ENCODE results near the gene HBM.
"Not testable (repeated sequence)": the region's sequence is repeated elsewhere in the genome, so short reads cannot be mapped to it uniquely, and the experiment has no call there.

The HBM gene

GRCh38 chr16:165539-166374, at the start of gene HBM:
TSS of gene HBM (plus strand) at chr16:165978. CDS start at chr16:165998, 20 bp downstream.
- no peaks in the 10 kb centered on the region for H3K4me1 ChIP-seq
- H3K4me3 ChIP-seq, result peak within 1 kb of the TSS; percentile 34
- peaks cover 3% of the 10 kb centered on the region; the same call in 1 of the 2 replicates for H3K27me3 ChIP-seq (ENCODE audit: low read depth)
- no peak for DNase-seq (ENCODE audit: low spot score in 2 of 2)
- no peaks in the 10 kb centered on the region for H3K36me3 ChIP-seq (replicated peaks)
- in situ Hi-C loops (cut with MboI; ENCODE audit: low sequenced_read_pairs), result no loop called here
- H3K9me3 ChIP-seq, result no peaks in the 10 kb centered on the region

- DNase-seq (ENCODE audit: low spot score in 2 of 2), result no peak
- Histone ChIP-seq H3K27me3 (ENCODE audit: low read depth) (no peaks in the 10 kb centered on the region), H3K4me1 (no peaks in the 10 kb centered on the region), H3K36me3 (replicated peaks) (peaks cover 29% of the 10 kb centered on the region), H3K9me3 (no peaks in the 10 kb centered on the region), H3K4me3 (no peak overlapping the region)
- in situ Hi-C loops (cut with MboI; ENCODE audit: low sequenced_read_pairs), result no loop called here
These were observed 49.8 kb upstream of the HBM start for GRCh38 chr16:116015-116414.

GRCh38 chr16:117379-118365, 48.1 kb upstream of the HBM start:
- peak; percentile 47 to 89 for DNase-seq (ENCODE audit: low spot score in 2 of 2)
- in situ Hi-C loops (cut with MboI; ENCODE audit: low sequenced_read_pairs), result no loop called here
- no peaks in the 10 kb centered on the region for H3K9me3 ChIP-seq
- peaks cover 16% of the 10 kb centered on the region for H3K36me3 ChIP-seq (replicated peaks)
- no peaks in the 10 kb centered on the region for H3K4me1 ChIP-seq
- no peak overlapping the region for H3K4me3 ChIP-seq
- H3K27me3 ChIP-seq (ENCODE audit: low read depth), result no peaks in the 10 kb centered on the region

GRCh38 chr16:118857-119256, 46.9 kb upstream of the HBM start:
- no peak for DNase-seq (ENCODE audit: low spot score in 2 of 2)
- H3K4me3 ChIP-seq, result no peak overlapping the region
- no peaks in the 10 kb centered on the region for H3K27me3 ChIP-seq (ENCODE audit: low read depth)
- H3K4me1 ChIP-seq, result no peaks in the 10 kb centered on the region
- H3K36me3 ChIP-seq (replicated peaks), result peaks cover 9% of the 10 kb centered on the region
- H3K9me3 ChIP-seq, result no peaks in the 10 kb centered on the region
- in situ Hi-C loops (cut with MboI; ENCODE audit: low sequenced_read_pairs), result no loop called here

GRCh38 chr16:119295-119694, 46.5 kb upstream of the HBM start:
- in situ Hi-C loops (cut with MboI; ENCODE audit: low sequenced_read_pairs), result no loop called here

GRCh38 chr16:119835-120491, 45.8 kb upstream of the HBM start:
- Histone ChIP-seq H3K9me3 (no peaks in the 10 kb centered on the region), H3K4me1 (0 out of 2 replicates have a peak, but pooled peaks cover 3% of the 10 kb centered on the region), H3K27me3 (ENCODE audit: low read depth) (no peaks in the 10 kb centered on the region), H3K36me3 (replicated peaks) (peaks cover 8% of the 10 kb centered on the region), H3K4me3 (no peak overlapping the region)
- DNase-seq (ENCODE audit: low spot score in 2 of 2), result no peak
- in situ Hi-C loops (cut with MboI; ENCODE audit: low sequenced_read_pairs), result no loop called here

More at GRCh38 chr16:119295-119694, 46.5 kb upstream of the HBM start:
- no peaks in the 10 kb centered on the region for H3K9me3 ChIP-seq
- no peaks in the 10 kb centered on the region for H3K4me1 ChIP-seq
- DNase-seq (ENCODE audit: low spot score in 2 of 2), result no peak
- peaks cover 6% of the 10 kb centered on the region; the same call in 1 of the 2 replicates for H3K36me3 ChIP-seq (replicated peaks)
- no peaks in the 10 kb centered on the region for H3K27me3 ChIP-seq (ENCODE audit: low read depth)
- no peak overlapping the region for H3K4me3 ChIP-seq

- Histone ChIP-seq H3K9me3 (no peaks in the 10 kb centered on the region), H3K27me3 (ENCODE audit: low read depth) (no peaks in the 10 kb centered on the region), H3K4me1 (peaks cover 3% of the 10 kb centered on the region; the same call in 1 of the 2 replicates), H3K36me3 (replicated peaks) (peaks cover 8% of the 10 kb centered on the region), H3K4me3 (no peak overlapping the region)
- in situ Hi-C loops (cut with MboI; ENCODE audit: low sequenced_read_pairs), result no loop called here
- no peak for DNase-seq (ENCODE audit: low spot score in 2 of 2)
These were observed 45.0 kb upstream of the HBM start for GRCh38 chr16:120756-121155.

- Histone ChIP-seq H3K36me3 (replicated peaks) (peaks cover 5% of the 10 kb centered on the region; the same call in 1 of the 2 replicates), H3K4me1 (peaks cover 3% of the 10 kb centered on the region; the same call in 1 of the 2 replicates), H3K27me3 (ENCODE audit: low read depth) (no peaks in the 10 kb centered on the region), H3K4me3 (no peak overlapping the region), H3K9me3 (no peaks in the 10 kb centered on the region)
- in situ Hi-C loops (cut with MboI; ENCODE audit: low sequenced_read_pairs), result no loop called here
- no peak for DNase-seq (ENCODE audit: low spot score in 2 of 2)
These were observed 43.4 kb upstream of the HBM start for GRCh38 chr16:122361-122760.

GRCh38 chr16:123558-124350, 42.0 kb upstream of the HBM start:
- H3K9me3 ChIP-seq; in situ Hi-C loops (cut with MboI; ENCODE audit: low sequenced_read_pairs); DNase-seq (ENCODE audit: low spot score in 2 of 2): not testable (repeated sequence)

GRCh38 chr16:125011-125410, 40.8 kb upstream of the HBM start:
- no peak overlapping the region for H3K4me3 ChIP-seq

More at GRCh38 chr16:123558-124350, 42.0 kb upstream of the HBM start:
- H3K27me3 ChIP-seq (ENCODE audit: low read depth); H3K36me3 ChIP-seq (replicated peaks); H3K4me1 ChIP-seq; H3K4me3 ChIP-seq: not testable (repeated sequence)

GRCh38 chr16:129075-129474, 36.7 kb upstream of the HBM start:
- DNase-seq (ENCODE audit: low spot score in 2 of 2), result no peak
- in situ Hi-C loops (cut with MboI; ENCODE audit: low sequenced_read_pairs), result no loop called here
- Histone ChIP-seq H3K4me1 (peaks cover 3% of the 10 kb centered on the region; the same call in 1 of the 2 replicates), H3K27me3 (ENCODE audit: low read depth) (no peaks in the 10 kb centered on the region), H3K4me3 (no peak overlapping the region), H3K9me3 (no peaks in the 10 kb centered on the region), H3K36me3 (replicated peaks) (peaks cover 2% of the 10 kb centered on the region; the same call in 1 of the 2 replicates)

More at GRCh38 chr16:125011-125410, 40.8 kb upstream of the HBM start:
- DNase-seq (ENCODE audit: low spot score in 2 of 2), result no peak
- in situ Hi-C loops (cut with MboI; ENCODE audit: low sequenced_read_pairs), result no loop called here
- Histone ChIP-seq H3K36me3 (replicated peaks) (peaks cover 2% of the 10 kb centered on the region; the same call in 1 of the 2 replicates), H3K9me3 (no peaks in the 10 kb centered on the region), H3K27me3 (ENCODE audit: low read depth) (no peaks in the 10 kb centered on the region), H3K4me1 (peaks cover 3% of the 10 kb centered on the region; the same call in 1 of the 2 replicates)

GRCh38 chr16:130533-131173, 35.1 kb upstream of the HBM start:
- Histone ChIP-seq H3K4me1 (no peaks in the 10 kb centered on the region), H3K27me3 (ENCODE audit: low read depth) (no peaks in the 10 kb centered on the region), H3K36me3 (replicated peaks) (no peaks in the 10 kb centered on the region), H3K9me3 (no peaks in the 10 kb centered on the region), H3K4me3 (no peak overlapping the region)
- in situ Hi-C loops (cut with MboI; ENCODE audit: low sequenced_read_pairs), result no loop called here
- DNase-seq (ENCODE audit: low spot score in 2 of 2), result no peak

Data from HAP-1 (cell line).